ENCODE measurements around the gene FOXJ3.

FOXJ3 gene

GRCh38 chr1:42189931-42190853 lies 144.8 kb downstream of the FOXJ3 start:
- no peak for DNase-seq (ENCODE audit: low read depth)

- DNase-seq (ENCODE audit: low read depth) = no peak
Measured at GRCh38 chr1:42186152-42186551, 148.9 kb downstream of the FOXJ3 start.

GRCh38 chr1:42184616-42185015 lies 150.4 kb downstream of the FOXJ3 start:
- DNase-seq (ENCODE audit: low read depth) = no peak

GRCh38 chr1:42183957-42184268 lies 151.1 kb downstream of the FOXJ3 start:
- no peak for DNase-seq (ENCODE audit: low read depth)

- DNase-seq (ENCODE audit: low read depth) = no peak
Measured at GRCh38 chr1:42183210-42183956, 151.7 kb downstream of the FOXJ3 start.

GRCh38 chr1:42181687-42182086 lies 153.3 kb downstream of the FOXJ3 start:
- no peak for DNase-seq (ENCODE audit: low read depth)

GRCh38 chr1:42179900-42180329 lies 155.1 kb downstream of the FOXJ3 start:
- DNase-seq (ENCODE audit: low read depth) = no peak

- DNase-seq (ENCODE audit: low read depth) = no peak
Measured at GRCh38 chr1:42179275-42179674, 155.8 kb downstream of the FOXJ3 start.

- no peak for DNase-seq (ENCODE audit: low read depth)
Measured at GRCh38 chr1:42178249-42178648, 156.8 kb downstream of the FOXJ3 start.

GRCh38 chr1:42177541-42177981 lies 157.5 kb downstream of the FOXJ3 start:
- DNase-seq (ENCODE audit: low read depth) = no peak

- no peak for DNase-seq (ENCODE audit: low read depth)
Measured at GRCh38 chr1:42176902-42177519, 158.0 kb downstream of the FOXJ3 start.

GRCh38 chr1:42175314-42176054 lies 159.6 kb downstream of the FOXJ3 start:
- no peak for DNase-seq (ENCODE audit: low read depth)

GRCh38 chr1:42173961-42174735 lies 160.9 kb downstream of the FOXJ3 start:
- DNase-seq (ENCODE audit: low read depth) = no peak

- no peak for DNase-seq (ENCODE audit: low read depth)
Measured at GRCh38 chr1:42173155-42173933, 161.7 kb downstream of the FOXJ3 start.

GRCh38 chr1:42172381-42173133 lies 162.5 kb downstream of the FOXJ3 start:
- DNase-seq (ENCODE audit: low read depth) = no peak

GRCh38 chr1:42171679-42172266 lies 163.3 kb downstream of the FOXJ3 start:
- DNase-seq (ENCODE audit: low read depth) = no peak

GRCh38 chr1:42170779-42171621 lies 164.0 kb downstream of the FOXJ3 start:
- DNase-seq (ENCODE audit: low read depth) = no peak

GRCh38 chr1:42168763-42169162 lies 166.3 kb downstream of the FOXJ3 start:
- no peak for DNase-seq (ENCODE audit: low read depth)

- no peak for DNase-seq (ENCODE audit: low read depth)
Measured at GRCh38 chr1:42168391-42168670, 166.7 kb downstream of the FOXJ3 start.
